Transverse colon (tissue), 4 donors: ENCODE data around the gene PDXK. TPM values are rescaled to one million over a fixed set of nuclear protein-coding genes. Genes with fewer than 3 reads are reported as not detected.

Experiments used
- DNase-seq: peaks from one replicate; pipeline ENCODE4 v3.0.0-alpha.2; 2019
- H3K27ac ChIP-seq, 4 donors: fragments of 200-600 bp; sonication (generic); 2 replicates each; pipeline ENCODE4 v1.5.1; 2016 to 2018; ENCODE audit warnings: inconsistent platforms in 4 of 4
- H3K27me3 ChIP-seq: fragments of 200-600 bp; sonication (generic); 2 replicates; pipeline ENCODE4 v1.5.1; 2017; ENCODE audit warnings: inconsistent platforms
- H3K36me3 ChIP-seq, 4 donors: fragments of 200-600 bp; sonication (generic); 2 replicates each; pipeline ENCODE4 v1.5.1; 2017 to 2019; ENCODE audit warnings: inconsistent platforms in 4 of 4
- H3K4me1 ChIP-seq, 4 donors: fragments of 200-600 bp; sonication (generic); 2 replicates each; pipeline ENCODE4 v1.5.1; 2017 to 2020; ENCODE audit warnings: inconsistent platforms in 4 of 4
- H3K4me3 ChIP-seq, 4 donors: fragments of 200-600 bp; sonication (generic); 1 replicate in 1 of 4; 2 replicates in 3 of 4; pipeline versions ENCODE4 v1.5.1 to v1.6.1; 2017 to 2019; ENCODE audit warnings: inconsistent platforms in 4 of 4
- H3K9me3 ChIP-seq, 2 donors: fragments of 200-600 bp; sonication (generic); 2 replicates each; pipeline ENCODE4 v1.5.1; 2017 to 2019; ENCODE audit warnings: inconsistent platforms in 2 of 2
- EP300 ChIP-seq: sonication (generic); formaldehyde crosslinking; IDR thresholded peaks from one replicate; pipeline ENCODE4 v1.6.1; 2017; ENCODE audit warnings: antibody characterized with exemption, low read depth
- POLR2A ChIP-seq: fragments of 450-650 bp; IDR thresholded peaks from one replicate; pipeline ENCODE4 v1.6.1; 2016; ENCODE audit warnings: antibody characterized with exemption, mild to moderate bottlenecking, moderate library complexity
- POLR2AphosphoS5 ChIP-seq, 3 donors: sonication (generic); formaldehyde crosslinking; IDR thresholded peaks; one replicate each; pipeline ENCODE4 v1.6.1; 2016; ENCODE audit warnings: antibody characterized with exemption in 3 of 3
- WGBS, 2 donors: methylation state at CpG; one replicate each; pipeline ENCODE4 v1.1.5; 2018; ENCODE audit warnings: low coverage in 1 of 2; 5-methylcytosine and 5-hydroxymethylcytosine counted together
- in situ Hi-C, 4 donors: fragments of 200-750 bp; cut with MboI; loops; one replicate each; pipeline versions ENCODE4 v1.15.0 to v1.15.1; 2017; ENCODE audit warnings: low sequenced_read_pairs in 3 of 4, low pct_ligation_motif_present in 1 of 4, low pct_unique_long_range_greater_than_20kb in 1 of 4
- intact Hi-C: fragments of 100-400 bp; cut with DNase I; formaldehyde crosslinking; loops from one replicate; pipeline ENCODE4 v1.15.1; 2023; ENCODE audit warnings: low total_unique reads
- total RNA-seq, 4 donors: library from RNA; depleted of rRNA; stranded (reverse); fragments of >200 nt; gene quantifications; one replicate each; pipeline ENCODE4 v1.1.0, GENCODE V29; 2016
- TF ChIP-seq, protein P1 (sequence below), 5 experiments: fragments of 200-600 bp in 3 of 5; fragments of 450-650 bp in 2 of 5; sonication (generic) in 3 of 5; IDR thresholded peaks; 1 replicate in 2 of 5; 2 replicates in 3 of 5; pipeline ENCODE4 v1.5.1; 2016 to 2017; ENCODE audit warnings: antibody characterized with exemption in 5 of 5, inconsistent platforms in 3 of 5, mild to moderate bottlenecking in 2 of 5, moderate library complexity in 1 of 5

Gene PDXK
- total RNA-seq, 4 donors from 2014 or later: 85.8 to 117 (median 103) TPM

- peak overlapping the region; percentile 68 to 87 (median 78) for H3K4me3 ChIP-seq
- TF ChIP-seq EP300 (no peak), POLR2AphosphoS5 (IDR thresholded peaks at IDR 0.05) (no peak), POLR2A (no peak)
- TF ChIP-seq, protein P1, sequence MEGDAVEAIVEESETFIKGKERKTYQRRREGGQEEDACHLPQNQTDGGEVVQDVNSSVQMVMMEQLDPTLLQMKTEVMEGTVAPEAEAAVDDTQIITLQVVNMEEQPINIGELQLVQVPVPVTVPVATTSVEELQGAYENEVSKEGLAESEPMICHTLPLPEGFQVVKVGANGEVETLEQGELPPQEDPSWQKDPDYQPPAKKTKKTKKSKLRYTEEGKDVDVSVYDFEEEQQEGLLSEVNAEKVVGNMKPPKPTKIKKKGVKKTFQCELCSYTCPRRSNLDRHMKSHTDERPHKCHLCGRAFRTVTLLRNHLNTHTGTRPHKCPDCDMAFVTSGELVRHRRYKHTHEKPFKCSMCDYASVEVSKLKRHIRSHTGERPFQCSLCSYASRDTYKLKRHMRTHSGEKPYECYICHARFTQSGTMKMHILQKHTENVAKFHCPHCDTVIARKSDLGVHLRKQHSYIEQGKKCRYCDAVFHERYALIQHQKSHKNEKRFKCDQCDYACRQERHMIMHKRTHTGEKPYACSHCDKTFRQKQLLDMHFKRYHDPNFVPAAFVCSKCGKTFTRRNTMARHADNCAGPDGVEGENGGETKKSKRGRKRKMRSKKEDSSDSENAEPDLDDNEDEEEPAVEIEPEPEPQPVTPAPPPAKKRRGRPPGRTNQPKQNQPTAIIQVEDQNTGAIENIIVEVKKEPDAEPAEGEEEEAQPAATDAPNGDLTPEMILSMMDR (IDR thresholded peaks at IDR 0.05): peak in 1 of 5 experiments; percentile 19
- WGBS, 2 donors: 28 to 84% methylated on average over 4 to 60 of the region's 70 CpGs
- H3K27ac ChIP-seq: peak overlapping the region; percentile 87 to 93 (median 92)
- in situ Hi-C loops: no loop called here
- no peaks in the 10 kb centered on the region for H3K36me3 ChIP-seq
- H3K27me3 ChIP-seq: no peaks in the 10 kb centered on the region
- H3K4me1 ChIP-seq: peaks cover 18 to 48% (median 26%) of the 10 kb centered on the region in 4 donors
- no peak for DNase-seq
- no peaks in the 10 kb centered on the region for H3K9me3 ChIP-seq
- intact Hi-C loops: no loop called here
Observed at GRCh38 chr21:43717967-43718871, 710 bp upstream of the PDXK start.

GRCh38 chr21:43719748-43720538, 1.0 kb downstream of the PDXK start:
- WGBS, 2 donors: 8% methylated on average over 38 of the region's 49 CpGs; no CpG with 5 or more reads in 1 of the 2 donors
- Histone ChIP-seq H3K36me3 (no peaks in the 10 kb centered on the region), H3K27me3 (no peaks in the 10 kb centered on the region), H3K4me1 (peaks cover 18 to 40% (median 25%) of the 10 kb centered on the region in 4 donors), H3K9me3 (no peaks in the 10 kb centered on the region), H3K27ac (peak overlapping the region; percentile 87 to 93 (median 92)), H3K4me3 (peak overlapping the region; percentile 68 to 87 (median 78))
- intact Hi-C loops (no loop called here), in situ Hi-C loops (no loop called here)
- TF ChIP-seq EP300: no peak
- TF ChIP-seq, protein P1 (IDR thresholded peaks at IDR 0.05): no peak
- no peak for TF ChIP-seq POLR2AphosphoS5 (IDR thresholded peaks at IDR 0.05)
- no peak for TF ChIP-seq POLR2A
- no peak for DNase-seq

DNA sequence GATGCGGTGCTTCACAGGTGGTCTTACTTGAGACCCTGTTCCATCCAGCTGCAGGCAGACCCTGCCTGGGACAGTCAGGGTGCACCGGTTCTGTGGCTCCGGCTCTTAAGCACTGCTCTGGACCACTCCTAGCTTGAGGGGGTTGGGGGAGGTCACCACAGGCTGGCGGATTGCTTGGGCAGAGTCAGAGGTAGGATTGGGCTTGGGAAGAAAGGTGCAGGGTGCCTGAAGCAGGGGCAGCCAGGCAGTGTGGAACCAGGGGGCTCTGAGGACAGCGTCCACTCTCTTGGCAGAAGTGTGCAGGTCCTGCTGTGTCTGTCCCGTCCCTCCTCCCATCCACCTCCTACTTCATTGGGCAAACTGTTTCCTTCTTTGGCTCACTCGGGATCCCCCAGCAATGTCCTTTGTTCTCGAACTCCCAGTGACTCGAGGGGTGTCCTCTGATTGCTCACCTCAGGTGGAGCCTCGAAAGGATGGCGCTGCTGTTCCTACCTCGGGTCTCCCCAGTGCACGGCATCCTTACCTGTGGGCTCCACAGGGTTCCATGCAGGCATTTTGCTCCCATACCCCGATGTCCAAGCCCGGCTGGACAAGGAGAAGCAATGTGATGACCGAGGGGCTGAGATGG, 1.7 kb downstream of the PDXK start:
- intact Hi-C loops: no loop called here
- WGBS, 2 donors: 20 to 77% methylated on average over 2 to 16 of the region's 16 CpGs
- in situ Hi-C loops: no loop called here

More for the DNA sequence above, 1.7 kb downstream of the PDXK start:
- no peaks in the 10 kb centered on the region for H3K27me3 ChIP-seq
- peak overlapping the region in 3 of 4 donors; percentile 68 to 87 (median 80) for H3K4me3 ChIP-seq
- H3K27ac ChIP-seq: peak overlapping the region in 3 of 4 donors; percentile 90 to 93 (median 93)
- peaks cover 23 to 47% (median 29%) of the 10 kb centered on the region in 4 donors for H3K4me1 ChIP-seq
- no peaks in the 10 kb centered on the region for H3K36me3 ChIP-seq
- H3K9me3 ChIP-seq: no peaks in the 10 kb centered on the region
- TF ChIP-seq EP300 (no peak), POLR2AphosphoS5 (IDR thresholded peaks at IDR 0.05) (no peak), POLR2A (no peak)
- TF ChIP-seq, protein P1 (IDR thresholded peaks at IDR 0.05): no peak
- DNase-seq: no peak
